Measurements from ENCODE around the gene METTL8.
"Not testable (repeated sequence)": the region's sequence is repeated elsewhere in the genome, so short reads cannot be mapped to it uniquely, and the experiment has no call there.

METTL8 gene

GRCh38 chr2:171401947-171402346 lies 31.8 kb downstream of the METTL8 start:
- DNase-seq (ENCODE audit: low spot score): no peak

GRCh38 chr2:171400395-171400794 lies 33.4 kb downstream of the METTL8 start:
- DNase-seq (ENCODE audit: low spot score): no peak

GRCh38 chr2:171399292-171399691 lies 34.5 kb downstream of the METTL8 start:
- DNase-seq (ENCODE audit: low spot score): no peak

- DNase-seq (ENCODE audit: low spot score): no peak
Measured at GRCh38 chr2:171394164-171394740, 39.5 kb downstream of the METTL8 start.

DNA sequence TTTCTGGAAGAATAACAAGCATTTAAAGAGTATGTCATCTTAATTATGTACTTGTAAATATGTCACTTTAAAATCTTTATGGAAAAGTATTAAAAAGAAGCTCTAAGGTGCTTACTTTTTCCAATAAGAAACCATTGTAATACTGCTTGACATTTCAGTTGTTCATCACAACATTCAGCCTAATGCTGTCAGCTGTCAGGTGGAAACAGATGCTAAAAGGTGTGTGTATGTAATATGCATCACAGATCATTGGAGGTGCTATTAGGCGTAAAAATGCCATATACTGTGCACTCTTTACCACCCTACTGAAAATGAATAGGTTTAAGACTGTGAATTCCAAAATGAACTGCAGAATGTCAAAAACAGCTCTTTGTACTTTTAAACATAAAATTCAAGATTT lies 40.3 kb downstream of the METTL8 start:
- DNase-seq (ENCODE audit: low spot score): no peak

GRCh38 chr2:171391532-171391931 lies 42.3 kb downstream of the METTL8 start:
- no peak for DNase-seq (ENCODE audit: low spot score)

- DNase-seq (ENCODE audit: low spot score): no peak
Measured at GRCh38 chr2:171390941-171391516, 42.8 kb downstream of the METTL8 start.

DNA sequence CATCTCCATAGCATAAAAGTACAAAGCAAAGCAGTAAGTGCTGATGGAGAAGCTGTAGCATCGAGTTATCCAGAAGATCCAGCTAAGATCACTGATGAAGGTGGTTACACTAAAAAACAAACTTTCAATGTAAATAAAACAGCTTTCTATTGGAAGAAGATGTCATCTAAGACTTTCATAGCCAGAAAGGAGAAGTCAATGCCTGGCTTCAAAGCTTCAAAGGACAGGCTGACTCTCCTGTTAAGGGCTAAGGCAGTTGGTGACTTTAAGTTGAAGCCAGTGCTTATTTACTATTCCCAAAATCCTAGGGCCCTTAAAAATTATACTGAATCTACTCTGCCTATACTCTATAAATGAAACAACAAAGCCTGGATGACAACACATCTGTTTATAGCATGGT lies 44.0 kb downstream of the METTL8 start:
- no peak for DNase-seq (ENCODE audit: low spot score)

- no peak for DNase-seq (ENCODE audit: low spot score)
Measured at GRCh38 chr2:171389325-171389724, 44.5 kb downstream of the METTL8 start.

GRCh38 chr2:171387052-171387451 lies 46.7 kb downstream of the METTL8 start:
- no peak for DNase-seq (ENCODE audit: low spot score)

- DNase-seq (ENCODE audit: low spot score): no peak
Measured at GRCh38 chr2:171386627-171387026, 47.2 kb downstream of the METTL8 start.

GRCh38 chr2:171383134-171383533 lies 50.7 kb downstream of the METTL8 start:
- DNase-seq (ENCODE audit: low spot score): no peak

GRCh38 chr2:171382175-171382574 lies 51.6 kb downstream of the METTL8 start:
- not testable (repeated sequence) for DNase-seq (ENCODE audit: low spot score)

- not testable (repeated sequence) for DNase-seq (ENCODE audit: low spot score)
Measured at GRCh38 chr2:171377852-171378251, 55.9 kb downstream of the METTL8 start.

- DNase-seq (ENCODE audit: low spot score): no peak
Measured at GRCh38 chr2:171367692-171368091, 66.1 kb downstream of the METTL8 start.

- DNase-seq (ENCODE audit: low spot score): no peak
Measured at GRCh38 chr2:171365778-171366177, 68.0 kb downstream of the METTL8 start.

GRCh38 chr2:171365232-171365631 lies 68.6 kb downstream of the METTL8 start:
- no peak for DNase-seq (ENCODE audit: low spot score)

- no peak for DNase-seq (ENCODE audit: low spot score)
Measured at GRCh38 chr2:171362396-171362795, 71.4 kb downstream of the METTL8 start.

DNA sequence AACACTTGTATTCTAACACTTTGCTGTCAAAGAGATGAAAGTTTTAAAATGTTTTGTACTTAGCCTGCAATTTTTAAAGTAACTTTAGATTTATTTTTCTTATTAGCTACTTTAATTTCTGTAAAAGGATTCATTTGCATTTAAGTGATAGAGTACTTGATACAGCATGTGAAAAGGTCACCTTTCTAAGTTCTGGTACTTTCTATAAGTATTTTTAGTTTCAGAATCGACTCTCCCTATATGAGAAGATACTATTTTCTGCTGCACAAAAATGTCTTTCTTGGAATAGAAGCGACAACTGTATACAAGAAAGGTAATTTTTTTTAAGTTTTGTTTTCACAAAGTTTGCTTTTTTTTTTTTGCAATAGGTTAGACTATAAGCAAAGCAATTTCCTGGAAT lies 72.9 kb downstream of the METTL8 start:
- DNase-seq (ENCODE audit: low spot score): no peak

DNA sequence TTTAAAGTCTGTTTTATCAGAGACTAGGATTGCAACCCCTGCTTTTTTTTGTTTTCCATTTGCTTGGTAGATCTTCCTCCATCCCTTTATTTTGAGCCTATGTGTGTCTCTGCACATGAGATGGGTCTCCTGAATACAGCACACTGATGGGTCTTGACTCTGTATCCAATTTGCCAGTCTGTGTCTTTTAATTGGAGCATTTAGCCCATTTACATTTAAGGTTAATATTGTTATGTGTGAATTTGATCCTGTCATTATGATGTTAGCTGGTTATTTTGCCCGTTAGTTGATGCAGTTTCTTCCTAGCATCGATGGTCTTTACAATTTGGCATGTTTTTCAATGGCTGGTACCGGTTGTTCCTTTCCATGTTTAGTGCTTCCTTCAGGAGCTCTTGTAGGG lies 80.0 kb downstream of the METTL8 start:
- DNase-seq (ENCODE audit: low spot score): not testable (repeated sequence)

- DNase-seq (ENCODE audit: low spot score): no peak
Measured at GRCh38 chr2:171348056-171348455, 85.7 kb downstream of the METTL8 start.

- no peak for DNase-seq (ENCODE audit: low spot score)
Measured at GRCh38 chr2:171347591-171348032, 86.2 kb downstream of the METTL8 start.

GRCh38 chr2:171346723-171347557 lies 86.8 kb downstream of the METTL8 start:
- DNase-seq (ENCODE audit: low spot score): no peak

Measured in CD4-positive, alpha-beta T cell treated with Interleukin-15 for 4 hours (primary cell).